OCI-LY3 (cell line): ENCODE data around the gene PARD3B.

ENCODE experiments used
- EZH2phosphoT487 ChIP-seq: fragments of 200-600 bp; shearing (Covaris generic); IDR thresholded peaks from 2 replicates; pipeline ENCODE4 v1.6.1; 2018; ENCODE audit warnings: antibody characterized with exemption, mixed run types, low read depth
- TF ChIP-seq, protein P1 (sequence below): fragments of 200-600, 300-600 bp; sonication (generic); IDR thresholded peaks from 2 replicates; pipeline ENCODE4 v1.5.1; 2014; ENCODE audit warnings: antibody characterized with exemption, low read length, low read depth

DNA sequence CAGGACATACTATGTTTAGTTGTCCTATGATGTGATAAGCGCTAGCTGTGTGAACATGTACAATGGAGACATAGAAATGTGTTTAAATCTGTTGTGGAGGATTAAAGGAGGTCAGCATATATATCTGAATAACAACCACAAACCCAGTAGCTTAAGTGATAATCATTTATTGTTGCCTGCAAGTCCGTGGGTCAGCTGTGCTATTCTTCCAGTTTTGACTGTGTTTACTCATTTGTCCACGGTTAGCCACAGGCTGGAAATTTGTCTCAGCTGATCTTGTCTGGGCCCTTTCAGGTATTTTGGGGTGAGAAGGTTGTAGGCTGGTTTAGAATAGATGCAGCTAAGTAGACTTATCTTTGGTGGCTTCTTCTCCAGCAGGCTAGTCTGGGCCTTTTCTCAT is 110.4 kb downstream of the PARD3B start:
- TF ChIP-seq, protein P1, sequence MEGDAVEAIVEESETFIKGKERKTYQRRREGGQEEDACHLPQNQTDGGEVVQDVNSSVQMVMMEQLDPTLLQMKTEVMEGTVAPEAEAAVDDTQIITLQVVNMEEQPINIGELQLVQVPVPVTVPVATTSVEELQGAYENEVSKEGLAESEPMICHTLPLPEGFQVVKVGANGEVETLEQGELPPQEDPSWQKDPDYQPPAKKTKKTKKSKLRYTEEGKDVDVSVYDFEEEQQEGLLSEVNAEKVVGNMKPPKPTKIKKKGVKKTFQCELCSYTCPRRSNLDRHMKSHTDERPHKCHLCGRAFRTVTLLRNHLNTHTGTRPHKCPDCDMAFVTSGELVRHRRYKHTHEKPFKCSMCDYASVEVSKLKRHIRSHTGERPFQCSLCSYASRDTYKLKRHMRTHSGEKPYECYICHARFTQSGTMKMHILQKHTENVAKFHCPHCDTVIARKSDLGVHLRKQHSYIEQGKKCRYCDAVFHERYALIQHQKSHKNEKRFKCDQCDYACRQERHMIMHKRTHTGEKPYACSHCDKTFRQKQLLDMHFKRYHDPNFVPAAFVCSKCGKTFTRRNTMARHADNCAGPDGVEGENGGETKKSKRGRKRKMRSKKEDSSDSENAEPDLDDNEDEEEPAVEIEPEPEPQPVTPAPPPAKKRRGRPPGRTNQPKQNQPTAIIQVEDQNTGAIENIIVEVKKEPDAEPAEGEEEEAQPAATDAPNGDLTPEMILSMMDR: no peak
- TF ChIP-seq EZH2phosphoT487: no peak
